HG02623 (cell line): Measurements from ENCODE around the gene GOLIM4.
"Not testable (repeated sequence)": the region's sequence is repeated elsewhere in the genome, so short reads cannot be mapped to it uniquely, and the experiment has no call there.

Experiments
- ATAC-seq: cut with Tn5 transposase; IDR thresholded peaks from one replicate; pipeline ENCODE4 v1.9.1; 2021; ENCODE audit warnings: moderate library complexity; ENCODE audit not compliant: unreplicated experiment

Gene GOLIM4

DNA sequence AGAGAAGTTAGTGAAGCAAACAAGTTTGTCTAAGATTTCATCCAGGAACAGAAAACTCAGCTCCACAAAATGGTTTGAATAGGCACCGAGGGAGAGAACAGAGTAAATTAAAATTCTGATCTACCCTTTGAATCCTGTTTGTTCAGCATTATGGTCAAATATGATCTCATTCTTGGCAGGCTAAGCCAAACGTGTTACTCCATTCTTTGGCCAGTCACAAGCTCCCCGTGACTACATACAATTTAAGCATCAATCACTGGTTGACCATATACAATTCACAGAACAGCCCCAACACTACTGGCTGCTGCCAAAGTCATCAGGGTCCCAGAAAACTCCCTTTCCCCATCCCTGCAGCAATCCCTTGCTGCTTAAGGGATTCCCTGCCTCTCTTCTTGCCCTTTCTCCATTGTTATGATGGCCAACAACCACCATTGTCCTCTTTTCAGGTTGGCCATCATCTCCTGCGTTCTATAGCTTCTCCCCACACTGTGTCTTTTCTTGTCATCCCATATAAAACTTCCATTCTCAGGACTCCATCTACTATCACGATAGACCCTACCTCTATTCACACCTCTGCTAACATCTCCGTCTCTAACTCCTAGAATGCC is 46.3 kb downstream of the GOLIM4 start:
- no peak for ATAC-seq

GRCh38 chr3:168048414-168049330 is 47.1 kb downstream of the GOLIM4 start:
- ATAC-seq: no peak

DNA sequence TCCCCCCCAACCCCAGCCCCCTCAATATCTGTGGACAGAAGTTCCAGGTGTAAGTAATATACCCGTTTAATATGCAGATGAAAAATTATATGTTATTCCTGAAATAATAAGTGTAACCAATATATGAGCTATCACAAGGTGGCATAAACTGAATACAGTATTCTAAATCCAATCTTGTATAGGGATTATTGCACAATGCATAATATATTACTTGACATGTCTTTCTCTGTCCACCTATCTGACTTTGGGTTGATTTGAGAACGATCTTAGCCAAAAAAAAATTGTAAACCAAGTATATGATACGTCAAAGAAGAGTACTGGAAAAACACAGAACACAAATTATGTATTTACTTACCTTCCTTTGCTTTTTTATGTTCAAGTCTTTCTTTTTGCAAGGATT is 47.8 kb downstream of the GOLIM4 start:
- ATAC-seq: no peak

- peak; percentile 67 for ATAC-seq
Observed at GRCh38 chr3:168047190-168047795, 48.4 kb downstream of the GOLIM4 start.

DNA sequence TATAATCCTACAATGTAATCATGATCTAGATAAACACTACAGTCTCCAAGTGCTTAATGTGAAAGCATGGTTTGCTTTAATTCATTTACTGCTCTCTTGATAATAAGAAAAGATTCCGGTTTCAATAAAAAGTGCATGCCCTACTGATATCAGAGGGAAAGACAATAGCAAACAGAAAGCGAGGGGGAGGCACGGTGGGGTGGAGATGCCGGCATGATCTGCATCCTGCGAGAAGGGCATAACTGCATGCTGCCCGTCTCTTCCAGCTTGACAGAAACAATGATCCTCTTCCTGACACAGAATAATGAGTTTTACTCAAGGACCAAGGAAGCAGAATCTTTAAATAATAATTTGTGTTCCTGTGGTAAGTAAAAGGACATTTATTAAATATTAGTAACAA is 51.7 kb downstream of the GOLIM4 start:
- no peak for ATAC-seq

- ATAC-seq: peak; percentile 85
Observed at GRCh38 chr3:168040607-168041208, 55.0 kb downstream of the GOLIM4 start.

- no peak for ATAC-seq
Observed at GRCh38 chr3:168037020-168037419, 58.7 kb downstream of the GOLIM4 start.

DNA sequence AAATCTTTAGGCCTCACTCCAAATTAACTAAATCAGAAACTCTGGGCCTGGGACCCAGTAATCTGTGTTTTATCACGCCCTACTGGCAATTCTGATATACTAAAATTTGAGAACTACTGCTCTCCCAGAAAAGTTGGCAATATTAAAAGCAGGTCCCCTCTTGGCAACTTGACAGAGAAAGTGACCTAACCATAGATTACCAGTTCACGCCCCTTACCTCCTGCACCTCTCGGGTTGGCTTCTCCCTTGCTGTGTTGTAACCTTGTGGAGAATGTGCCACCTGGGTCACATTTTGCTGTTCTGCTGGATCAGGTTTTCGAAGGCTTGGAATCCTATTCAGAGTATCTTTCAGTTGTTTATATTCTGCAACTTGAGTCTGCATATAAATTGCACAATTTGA is 59.1 kb downstream of the GOLIM4 start:
- ATAC-seq: no peak

- no peak for ATAC-seq
Observed at GRCh38 chr3:168034152-168034928, 61.4 kb downstream of the GOLIM4 start.

DNA sequence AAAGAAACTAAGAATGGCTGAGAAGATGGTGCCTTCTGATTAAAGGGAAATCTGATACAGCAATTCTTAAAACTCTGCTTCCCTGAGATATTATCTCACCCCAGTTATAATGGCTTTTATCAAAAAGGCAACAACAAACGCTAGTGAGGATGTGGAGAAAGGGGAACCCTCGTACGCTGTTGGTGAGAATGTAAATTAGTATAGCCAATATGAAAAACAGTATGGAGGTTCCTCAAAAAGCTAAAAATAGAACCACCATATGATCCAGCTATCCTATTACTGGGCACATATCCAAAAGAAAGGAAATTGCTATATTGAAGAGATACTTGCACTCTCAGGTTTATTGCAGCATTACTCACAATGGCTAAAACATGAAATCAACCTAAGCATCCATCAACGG is 65.1 kb downstream of the GOLIM4 start:
- no peak for ATAC-seq

DNA sequence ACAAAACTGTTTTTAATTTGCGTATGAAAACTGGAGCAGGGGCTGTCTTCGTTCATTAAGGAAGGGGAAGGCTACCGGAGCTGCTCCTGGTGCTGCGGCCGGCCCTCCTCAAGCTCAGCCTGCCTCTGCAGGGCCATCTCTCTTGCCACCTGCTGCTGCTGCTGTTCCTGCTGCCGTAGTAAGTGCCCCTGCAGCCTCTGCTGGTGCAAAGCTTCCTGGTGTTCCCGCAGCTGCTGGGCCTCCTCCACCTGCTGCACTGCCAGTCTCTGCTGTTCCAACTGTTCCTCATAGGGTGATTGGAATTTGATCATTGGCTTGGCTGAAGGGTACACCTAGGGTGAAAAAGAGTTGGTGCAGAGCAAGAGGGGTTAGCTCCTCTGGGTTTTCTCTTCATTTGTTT is 66.0 kb downstream of the GOLIM4 start:
- no peak for ATAC-seq

GRCh38 chr3:168028086-168028485 is 67.6 kb downstream of the GOLIM4 start:
- ATAC-seq: no peak

DNA sequence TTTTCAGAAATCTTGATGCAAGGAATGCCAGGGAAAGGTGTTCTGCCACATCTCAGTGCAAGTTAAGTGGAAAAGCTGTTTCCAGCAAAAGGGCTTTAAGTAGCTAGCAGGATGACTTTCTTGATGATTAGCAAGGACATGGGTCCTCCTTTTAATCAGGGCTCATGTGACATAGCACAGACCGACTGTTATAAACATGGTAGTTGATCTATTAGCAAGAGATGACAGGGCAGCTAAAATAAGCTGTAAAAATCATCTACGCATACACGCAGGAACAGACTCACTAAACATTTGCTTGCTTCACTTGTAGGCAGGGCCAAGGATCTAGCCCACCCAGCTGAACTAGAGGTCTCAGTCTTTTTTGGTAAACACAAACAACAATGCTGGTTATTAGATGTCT is 69.0 kb downstream of the GOLIM4 start:
- no peak for ATAC-seq

DNA sequence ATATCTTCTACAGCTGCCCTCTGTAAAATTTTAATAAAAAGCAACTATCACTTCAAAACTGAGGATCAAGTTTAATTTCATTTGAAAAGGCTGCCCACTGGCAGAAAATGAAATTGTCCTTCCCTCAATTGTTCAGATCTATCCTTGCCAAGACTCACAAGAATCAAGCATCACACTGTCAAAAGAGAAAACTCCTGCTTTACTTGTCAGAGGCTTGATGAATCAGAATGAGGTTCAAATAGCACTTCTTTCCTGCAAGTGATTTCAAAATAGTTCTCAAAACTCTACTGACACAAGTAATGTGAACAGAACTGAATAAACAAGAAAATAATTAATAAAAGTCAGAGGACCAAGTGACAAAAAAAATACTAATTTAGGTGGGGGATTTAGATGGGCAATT is 70.6 kb downstream of the GOLIM4 start:
- ATAC-seq: no peak

DNA sequence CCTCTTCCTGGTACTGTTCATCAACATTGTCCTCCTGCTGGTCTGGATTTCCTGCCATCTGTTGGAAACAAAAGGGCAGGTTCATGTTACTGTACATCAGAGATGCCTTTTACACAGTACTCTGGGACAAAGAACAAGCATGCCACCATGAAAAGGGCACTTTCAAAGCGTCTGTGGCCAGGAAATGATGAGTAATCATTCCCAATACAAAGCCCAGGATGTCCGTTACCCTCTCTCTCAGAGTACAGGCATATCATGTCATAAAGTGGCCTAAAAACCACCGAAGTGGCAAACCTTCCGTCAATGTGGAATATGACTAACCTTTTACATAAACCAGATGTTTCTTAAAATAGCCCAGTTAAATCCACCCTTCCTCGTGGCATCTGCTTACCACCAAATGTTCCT is 71.2 kb downstream of the GOLIM4 start:
- ATAC-seq: no peak

- no peak for ATAC-seq
Observed at GRCh38 chr3:168021737-168022450, 73.8 kb downstream of the GOLIM4 start.

DNA sequence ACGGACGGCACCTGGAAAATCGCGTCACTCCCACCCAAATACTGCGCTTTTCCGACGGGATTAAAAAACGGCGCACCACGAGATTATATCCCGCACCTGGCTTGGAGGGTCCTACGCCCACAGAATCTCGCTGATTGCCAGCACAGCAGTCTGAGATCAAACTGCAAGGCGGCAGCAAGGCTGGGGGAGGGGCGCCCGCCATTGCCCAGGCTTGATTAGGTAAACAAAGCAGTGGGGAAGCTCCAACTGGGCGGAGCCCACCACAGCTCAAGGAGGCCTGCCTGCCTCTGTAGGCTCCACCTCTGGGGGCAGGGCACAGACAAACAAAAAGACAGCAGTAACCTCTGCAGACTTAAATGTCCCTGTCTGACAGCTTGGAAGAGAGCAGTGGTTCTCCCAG is 84.4 kb downstream of the GOLIM4 start:
- ATAC-seq: not testable (repeated sequence)

DNA sequence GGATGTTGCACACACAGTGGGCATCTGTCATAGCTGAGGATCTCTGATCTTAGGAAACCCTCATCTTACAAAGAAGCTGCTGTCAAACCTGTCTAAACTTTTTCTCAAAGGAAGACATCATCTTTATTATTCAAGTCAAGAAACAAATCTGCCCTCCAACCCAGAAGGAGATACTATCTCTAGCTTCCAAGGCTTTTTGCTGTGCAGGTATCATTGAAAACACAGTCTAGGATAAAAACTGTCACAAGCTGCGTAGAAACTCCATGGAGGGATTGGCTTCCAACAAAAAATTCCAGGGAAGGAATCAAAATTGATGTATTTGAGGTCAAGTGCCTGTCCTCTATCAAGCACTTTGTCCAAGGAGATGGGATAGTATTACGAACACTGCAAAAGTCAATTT is 89.1 kb downstream of the GOLIM4 start:
- no peak for ATAC-seq

- ATAC-seq: no peak
Observed at GRCh38 chr3:168003911-168004310, 91.8 kb downstream of the GOLIM4 start.

- ATAC-seq: no peak
Observed at GRCh38 chr3:168002786-168003368, 92.8 kb downstream of the GOLIM4 start.
